Breast epithelium (tissue), 4 donors: ENCODE measurements around the gene CRYBB2. TPM values are rescaled to one million over a fixed set of nuclear protein-coding genes. Genes with fewer than 3 reads are reported as not detected.
A peak's percentile ranks its signal among the peaks of the same experiment; 100 is the strongest.
"Not testable (repeated sequence)": the region's sequence is repeated elsewhere in the genome, so short reads cannot be mapped to it uniquely, and the experiment has no call there.

ENCODE experiments used
- DNase-seq, 2 donors: peaks; one replicate each; pipeline ENCODE4 v3.0.0-alpha.2; 2019; ENCODE audit warnings: low spot score in 2 of 2
- H3K27ac ChIP-seq, 2 donors: fragments of 200-600 bp; sonication (generic) in 1 of 2; one replicate each; pipeline ENCODE4 v1.5.1; 2016 to 2019; ENCODE audit warnings: mild to moderate bottlenecking in 1 of 2
- H3K27me3 ChIP-seq, 2 donors: fragments of 200-600 bp; sonication (generic) in 1 of 2; one replicate each; pipeline versions ENCODE4 v1.5.1 to v1.6.0; 2017 to 2019; ENCODE audit warnings: control low read depth in 1 of 2, mild to moderate bottlenecking in 1 of 2
- H3K36me3 ChIP-seq: fragments of 200-600 bp; one replicate; pipeline ENCODE4 v1.5.1; 2019
- H3K4me1 ChIP-seq, 2 donors: fragments of 200-600 bp; sonication (generic); one replicate each; pipeline ENCODE4 v1.5.1; 2016 to 2019; ENCODE audit warnings: control low read depth in 1 of 2
- H3K4me3 ChIP-seq, 3 donors: fragments of 200-600 bp; sonication (generic); 1 replicate in 2 of 3; 2 replicates in 1 of 3; pipeline ENCODE4 v1.5.1; 2016 to 2019; ENCODE audit warnings: mild to moderate bottlenecking in 3 of 3, moderate library complexity in 2 of 3
- H3K9me3 ChIP-seq, 2 donors: fragments of 200-600 bp; sonication (generic) in 1 of 2; one replicate each; pipeline ENCODE4 v1.5.1; 2016 to 2019; ENCODE audit warnings: control low read depth in 1 of 2
- POLR2A ChIP-seq: fragments of 450-650 bp; IDR thresholded peaks from one replicate; pipeline ENCODE4 v1.6.1; 2016; ENCODE audit warnings: antibody characterized with exemption, mild to moderate bottlenecking, moderate library complexity
- POLR2AphosphoS5 ChIP-seq, 3 donors: sonication (generic); formaldehyde crosslinking; IDR thresholded peaks; one replicate each; pipeline ENCODE4 v1.6.1; 2017; ENCODE audit warnings: antibody characterized with exemption in 3 of 3
- intact Hi-C: fragments of 100-400 bp; cut with DNase I; formaldehyde crosslinking; loops from one replicate; pipeline ENCODE4 v1.15.1; 2023; ENCODE audit warnings: low total_unique reads
- total RNA-seq, 3 donors: library from RNA; depleted of rRNA; stranded (reverse); fragments of >200 nt; gene quantifications; one replicate each; pipeline ENCODE4 v1.1.0, GENCODE V29; 2016
- TF ChIP-seq, protein P1 (sequence below), 3 donors: fragments of 450-650 bp; IDR thresholded peaks; one replicate each; pipeline ENCODE4 v1.5.1; 2016 to 2017; ENCODE audit warnings: antibody characterized with exemption in 3 of 3, mild to moderate bottlenecking in 3 of 3, moderate library complexity in 3 of 3

Gene CRYBB2
- total RNA-seq, 3 donors from 2014 or later: 0.66 TPM; not detected in 2

DNA sequence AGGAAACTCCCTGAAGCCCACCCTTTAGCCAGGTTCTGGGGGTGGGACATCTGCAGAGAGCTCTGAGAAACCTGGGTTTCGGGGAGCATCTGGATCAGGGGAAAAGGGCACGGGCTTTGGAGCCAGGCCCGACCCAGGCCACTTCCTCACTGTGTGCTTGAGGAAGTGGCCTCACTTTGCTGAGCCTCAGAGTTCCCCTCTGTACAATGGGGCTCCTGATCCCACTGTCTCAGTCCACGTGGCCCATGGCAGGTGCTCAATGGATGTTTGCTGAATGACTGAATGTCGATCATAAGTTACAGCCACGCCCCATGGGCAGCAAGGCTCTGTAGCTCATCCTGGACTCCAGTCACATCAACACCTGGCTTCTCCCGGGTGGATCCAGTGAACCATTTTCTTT, 18.5 kb upstream of the CRYBB2 start:
- intact Hi-C loops: no loop called here
- no peaks in the 10 kb centered on the region for H3K4me1 ChIP-seq
- TF ChIP-seq, protein P1, sequence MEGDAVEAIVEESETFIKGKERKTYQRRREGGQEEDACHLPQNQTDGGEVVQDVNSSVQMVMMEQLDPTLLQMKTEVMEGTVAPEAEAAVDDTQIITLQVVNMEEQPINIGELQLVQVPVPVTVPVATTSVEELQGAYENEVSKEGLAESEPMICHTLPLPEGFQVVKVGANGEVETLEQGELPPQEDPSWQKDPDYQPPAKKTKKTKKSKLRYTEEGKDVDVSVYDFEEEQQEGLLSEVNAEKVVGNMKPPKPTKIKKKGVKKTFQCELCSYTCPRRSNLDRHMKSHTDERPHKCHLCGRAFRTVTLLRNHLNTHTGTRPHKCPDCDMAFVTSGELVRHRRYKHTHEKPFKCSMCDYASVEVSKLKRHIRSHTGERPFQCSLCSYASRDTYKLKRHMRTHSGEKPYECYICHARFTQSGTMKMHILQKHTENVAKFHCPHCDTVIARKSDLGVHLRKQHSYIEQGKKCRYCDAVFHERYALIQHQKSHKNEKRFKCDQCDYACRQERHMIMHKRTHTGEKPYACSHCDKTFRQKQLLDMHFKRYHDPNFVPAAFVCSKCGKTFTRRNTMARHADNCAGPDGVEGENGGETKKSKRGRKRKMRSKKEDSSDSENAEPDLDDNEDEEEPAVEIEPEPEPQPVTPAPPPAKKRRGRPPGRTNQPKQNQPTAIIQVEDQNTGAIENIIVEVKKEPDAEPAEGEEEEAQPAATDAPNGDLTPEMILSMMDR (IDR thresholded peaks at IDR 0.05): no peak
- no peak for TF ChIP-seq POLR2A
- TF ChIP-seq POLR2AphosphoS5 (IDR thresholded peaks at IDR 0.05): no peak

GRCh38 chr22:25201557-25202273, 17.7 kb upstream of the CRYBB2 start:
- Histone ChIP-seq H3K27ac (no peak overlapping the region), H3K36me3 (no peaks in the 10 kb centered on the region), H3K4me1 (no peaks in the 10 kb centered on the region), H3K4me3 (no peak overlapping the region), H3K9me3 (no peaks in the 10 kb centered on the region), H3K27me3 (no peaks in the 10 kb centered on the region)
- TF ChIP-seq POLR2A: no peak
- no peak for TF ChIP-seq POLR2AphosphoS5 (IDR thresholded peaks at IDR 0.05)
- TF ChIP-seq, protein P1 (IDR thresholded peaks at IDR 0.05): no peak
- DNase-seq: no peak
- intact Hi-C loops: no loop called here

More for the DNA sequence above, 18.5 kb upstream of the CRYBB2 start:
- H3K36me3 ChIP-seq: no peaks in the 10 kb centered on the region
- no peak for DNase-seq
- H3K27me3 ChIP-seq: no peaks in the 10 kb centered on the region
- no peak overlapping the region for H3K4me3 ChIP-seq
- H3K27ac ChIP-seq: no peak overlapping the region
- no peaks in the 10 kb centered on the region for H3K9me3 ChIP-seq

- no peak for TF ChIP-seq POLR2AphosphoS5 (IDR thresholded peaks at IDR 0.05)
- no peak for TF ChIP-seq POLR2A
- TF ChIP-seq, protein P1 (IDR thresholded peaks at IDR 0.05): peak in 2 of 3 donors; percentile 62 to 70
- Histone ChIP-seq H3K36me3 (no peaks in the 10 kb centered on the region), H3K27ac (no peak overlapping the region), H3K27me3 (no peaks in the 10 kb centered on the region), H3K4me3 (no peak overlapping the region), H3K4me1 (no peaks in the 10 kb centered on the region), H3K9me3 (no peaks in the 10 kb centered on the region)
- intact Hi-C loops: no loop called here
- DNase-seq: no peak
Observed at GRCh38 chr22:25202290-25202921, 17.0 kb upstream of the CRYBB2 start.

- TF ChIP-seq POLR2AphosphoS5 (IDR thresholded peaks at IDR 0.05): no peak
- TF ChIP-seq POLR2A: no peak
- TF ChIP-seq, protein P1 (IDR thresholded peaks at IDR 0.05): no peak
- DNase-seq: no peak
- Histone ChIP-seq H3K9me3 (no peaks in the 10 kb centered on the region), H3K4me1 (no peaks in the 10 kb centered on the region), H3K36me3 (no peaks in the 10 kb centered on the region), H3K27me3 (no peaks in the 10 kb centered on the region), H3K4me3 (no peak overlapping the region), H3K27ac (no peak overlapping the region)
- intact Hi-C loops: no loop called here
Observed at GRCh38 chr22:25203082-25203481, 16.4 kb upstream of the CRYBB2 start.

GRCh38 chr22:25204547-25204946, 14.9 kb upstream of the CRYBB2 start:
- intact Hi-C loops: not testable (repeated sequence)

More at GRCh38 chr22:25204547-25204946, 14.9 kb upstream of the CRYBB2 start:
- H3K9me3 ChIP-seq, H3K36me3 ChIP-seq, H3K4me3 ChIP-seq, H3K27me3 ChIP-seq, H3K27ac ChIP-seq, DNase-seq, H3K4me1 ChIP-seq: not testable (repeated sequence)
